ENCODE data around the gene CYBB. TPM values are rescaled to one million over a fixed set of nuclear protein-coding genes. Genes with fewer than 3 reads are reported as not detected.

The CYBB gene
- polyA plus RNA-seq (2013, experiment 1 of 2), result 0.08 TPM
- polyA plus RNA-seq (2013, experiment 2 of 2), result 0.06 TPM

DNA sequence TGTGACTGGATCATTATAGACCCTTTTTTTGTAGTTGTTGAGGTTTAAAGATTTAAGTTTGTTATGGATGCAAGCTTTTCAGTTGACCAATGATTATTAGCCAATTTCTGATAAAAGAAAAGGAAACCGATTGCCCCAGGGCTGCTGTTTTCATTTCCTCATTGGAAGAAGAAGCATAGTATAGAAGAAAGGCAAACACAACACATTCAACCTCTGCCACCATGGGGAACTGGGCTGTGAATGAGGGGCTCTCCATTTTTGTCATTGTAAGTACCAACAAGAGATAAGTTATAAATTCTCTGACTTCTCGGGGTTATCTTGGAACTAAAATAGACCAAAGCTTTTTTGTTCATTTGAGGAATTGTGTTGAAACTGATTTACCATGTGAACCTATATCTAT is at the start of gene CYBB:
TSS of gene CYBB (plus strand) at position 203 of the 400 bp plus-strand sequence. CDS start at position 222, 19 bp downstream.
- WGBS (ENCODE audit: extremely low coverage, insufficient coverage, low lambda C conversion rate), result no CpG with 5 or more reads among the region's 2 CpGs
- no peak within 1 kb of the TSS for H3K4me2 ChIP-seq (ENCODE audit: low read length)
- no peak within 1 kb of the TSS for H4K8ac ChIP-seq (ENCODE audit: low read depth, low read length)
- H2BK5ac ChIP-seq (ENCODE audit: low read length), result no peak within 1 kb of the TSS
- H4K5ac ChIP-seq (ENCODE audit: low read length), result no peak within 1 kb of the TSS
- H2BK120ac ChIP-seq (ENCODE audit: low read depth, low read length), result no peak within 1 kb of the TSS
- H3K18ac ChIP-seq (ENCODE audit: low read length), result no peak within 1 kb of the TSS
- H3K79me1 ChIP-seq (ENCODE audit: low read length), result no peaks in the 10 kb centered on the region
- DNase-seq, result no peak
- H3K56ac ChIP-seq (ENCODE audit: low read length), result no peak within 1 kb of the TSS
- H3K36me3 ChIP-seq (ENCODE audit: control insufficient read depth, insufficient read depth, low read length), result no peaks in the 10 kb centered on the region
- no peaks in the 10 kb centered on the region for H3K27me3 ChIP-seq (ENCODE audit: insufficient read depth, low read length, poor library complexity)
- H2BK15ac ChIP-seq (replicated peaks; ENCODE audit: low read depth), result no peak within 1 kb of the TSS
- no peak within 1 kb of the TSS for H3K27ac ChIP-seq (ENCODE audit: low read depth, low read length)
- no peak within 1 kb of the TSS for H3K9ac ChIP-seq (ENCODE audit: low read length)
- H3K4me1 ChIP-seq (ENCODE audit: control insufficient read depth, low read depth, low read length), result no peaks in the 10 kb centered on the region
- H3K4me3 ChIP-seq (ENCODE audit: low read length), result no peak within 1 kb of the TSS
- H2AK5ac ChIP-seq (ENCODE audit: low read length), result no peak within 1 kb of the TSS
- no peaks in the 10 kb centered on the region for H3K79me2 ChIP-seq (ENCODE audit: control insufficient read depth, insufficient read depth, low read length)
- H3K4ac ChIP-seq (ENCODE audit: low read depth, low read length), result no peak within 1 kb of the TSS
- H3K23ac ChIP-seq (ENCODE audit: low read length), result no peak within 1 kb of the TSS

- H3K9ac ChIP-seq (ENCODE audit: low read length), result no peak overlapping the region
- H3K79me1 ChIP-seq (ENCODE audit: low read length), result no peaks in the 10 kb centered on the region
- no peak overlapping the region for H3K56ac ChIP-seq (ENCODE audit: low read length)
- H2BK15ac ChIP-seq (replicated peaks; ENCODE audit: low read depth), result no peak overlapping the region
- no peak overlapping the region for H2AK5ac ChIP-seq (ENCODE audit: low read length)
- no peaks in the 10 kb centered on the region for H3K27me3 ChIP-seq (ENCODE audit: insufficient read depth, low read length, poor library complexity)
- H3K36me3 ChIP-seq (ENCODE audit: control insufficient read depth, insufficient read depth, low read length), result no peaks in the 10 kb centered on the region
- H3K79me2 ChIP-seq (ENCODE audit: control insufficient read depth, insufficient read depth, low read length), result no peaks in the 10 kb centered on the region
- no peaks in the 10 kb centered on the region for H3K4me1 ChIP-seq (ENCODE audit: control insufficient read depth, low read depth, low read length)
- H3K23ac ChIP-seq (ENCODE audit: low read length), result no peak overlapping the region
- H3K4me3 ChIP-seq (ENCODE audit: low read length), result no peak overlapping the region
- H3K18ac ChIP-seq (ENCODE audit: low read length), result no peak overlapping the region
- H3K4me2 ChIP-seq (ENCODE audit: low read length), result no peak overlapping the region
- peak; percentile 55 for DNase-seq
- no peak overlapping the region for H2BK5ac ChIP-seq (ENCODE audit: low read length)
- H4K5ac ChIP-seq (ENCODE audit: low read length), result no peak overlapping the region
- H4K8ac ChIP-seq (ENCODE audit: low read depth, low read length), result no peak overlapping the region
- no peak overlapping the region for H3K4ac ChIP-seq (ENCODE audit: low read depth, low read length)
- no peak overlapping the region for H2BK120ac ChIP-seq (ENCODE audit: low read depth, low read length)
- no peak overlapping the region for H3K27ac ChIP-seq (ENCODE audit: low read depth, low read length)
- WGBS (ENCODE audit: extremely low coverage, insufficient coverage, low lambda C conversion rate), result no CpG with 5 or more reads among the region's 3 CpGs
Observed at GRCh38 chrX:37745354-37745753, 34.5 kb upstream of the CYBB start.

DNA sequence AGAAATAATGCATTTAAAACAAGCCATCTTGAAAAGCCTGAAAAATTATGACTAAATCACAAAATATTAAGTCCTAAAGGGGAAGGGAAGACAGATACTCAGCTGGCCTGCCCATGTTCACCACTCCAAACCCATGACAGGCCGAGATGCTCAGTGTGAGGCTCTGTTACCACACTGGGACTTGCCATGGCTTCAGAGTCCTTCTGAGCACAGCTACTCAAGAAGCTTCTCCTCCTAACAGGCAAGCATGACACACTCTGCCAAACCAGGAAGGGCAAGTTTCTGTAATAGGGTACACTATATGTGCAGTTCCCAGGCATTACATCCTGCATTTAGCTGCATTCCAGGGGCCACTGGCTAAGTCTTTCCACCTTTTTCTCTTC is 34.0 kb upstream of the CYBB start:
- Histone ChIP-seq H3K79me1 (ENCODE audit: low read length) (no peaks in the 10 kb centered on the region), H3K36me3 (ENCODE audit: control insufficient read depth, insufficient read depth, low read length) (no peaks in the 10 kb centered on the region), H3K79me2 (ENCODE audit: control insufficient read depth, insufficient read depth, low read length) (no peaks in the 10 kb centered on the region)

GRCh38 chrX:37746218-37746941 is 33.5 kb upstream of the CYBB start:
- H3K27me3 ChIP-seq (ENCODE audit: insufficient read depth, low read length, poor library complexity), result no peaks in the 10 kb centered on the region
- no peak overlapping the region for H3K4ac ChIP-seq (ENCODE audit: low read depth, low read length)
- no peak overlapping the region for H2AK5ac ChIP-seq (ENCODE audit: low read length)
- WGBS (ENCODE audit: extremely low coverage, insufficient coverage, low lambda C conversion rate), result no CpG with 5 or more reads among the region's 7 CpGs
- no peak overlapping the region for H3K4me3 ChIP-seq (ENCODE audit: low read length)
- H3K56ac ChIP-seq (ENCODE audit: low read length), result no peak overlapping the region
- H2BK15ac ChIP-seq (replicated peaks; ENCODE audit: low read depth), result no peak overlapping the region
- DNase-seq, result peak; percentile 3
- H3K9ac ChIP-seq (ENCODE audit: low read length), result no peak overlapping the region
- H4K8ac ChIP-seq (ENCODE audit: low read depth, low read length), result no peak overlapping the region
- no peak overlapping the region for H3K23ac ChIP-seq (ENCODE audit: low read length)
- H3K79me1 ChIP-seq (ENCODE audit: low read length), result no peaks in the 10 kb centered on the region
- H4K5ac ChIP-seq (ENCODE audit: low read length), result no peak overlapping the region
- H3K4me1 ChIP-seq (ENCODE audit: control insufficient read depth, low read depth, low read length), result no peaks in the 10 kb centered on the region
- no peak overlapping the region for H2BK5ac ChIP-seq (ENCODE audit: low read length)
- H2BK120ac ChIP-seq (ENCODE audit: low read depth, low read length), result no peak overlapping the region
- no peak overlapping the region for H3K27ac ChIP-seq (ENCODE audit: low read depth, low read length)
- H3K4me2 ChIP-seq (ENCODE audit: low read length), result no peak overlapping the region
- H3K18ac ChIP-seq (ENCODE audit: low read length), result no peak overlapping the region
- H3K79me2 ChIP-seq (ENCODE audit: control insufficient read depth, insufficient read depth, low read length), result no peaks in the 10 kb centered on the region
- H3K36me3 ChIP-seq (ENCODE audit: control insufficient read depth, insufficient read depth, low read length), result no peaks in the 10 kb centered on the region

More for the DNA sequence above, 34.0 kb upstream of the CYBB start:
- no peak overlapping the region for H2BK5ac ChIP-seq (ENCODE audit: low read length)
- no peak overlapping the region for H2BK15ac ChIP-seq (replicated peaks; ENCODE audit: low read depth)
- WGBS (ENCODE audit: extremely low coverage, insufficient coverage, low lambda C conversion rate), result no CpG with 5 or more reads among the region's 1 CpG
- H3K27me3 ChIP-seq (ENCODE audit: insufficient read depth, low read length, poor library complexity), result no peaks in the 10 kb centered on the region
- no peak overlapping the region for H3K27ac ChIP-seq (ENCODE audit: low read depth, low read length)
- DNase-seq, result no peak
- no peak overlapping the region for H4K8ac ChIP-seq (ENCODE audit: low read depth, low read length)
- no peak overlapping the region for H3K18ac ChIP-seq (ENCODE audit: low read length)
- no peak overlapping the region for H2BK120ac ChIP-seq (ENCODE audit: low read depth, low read length)
- H2AK5ac ChIP-seq (ENCODE audit: low read length), result no peak overlapping the region
- no peak overlapping the region for H3K9ac ChIP-seq (ENCODE audit: low read length)
- no peak overlapping the region for H3K56ac ChIP-seq (ENCODE audit: low read length)
- H3K4me2 ChIP-seq (ENCODE audit: low read length), result no peak overlapping the region
- H3K23ac ChIP-seq (ENCODE audit: low read length), result no peak overlapping the region
- H3K4me1 ChIP-seq (ENCODE audit: control insufficient read depth, low read depth, low read length), result no peaks in the 10 kb centered on the region
- H3K4ac ChIP-seq (ENCODE audit: low read depth, low read length), result no peak overlapping the region
- no peak overlapping the region for H4K5ac ChIP-seq (ENCODE audit: low read length)
- no peak overlapping the region for H3K4me3 ChIP-seq (ENCODE audit: low read length)

- WGBS (ENCODE audit: extremely low coverage, insufficient coverage, low lambda C conversion rate), result no CpG with 5 or more reads among the region's 1 CpG
- Histone ChIP-seq H2BK15ac (replicated peaks; ENCODE audit: low read depth) (no peak overlapping the region), H3K27me3 (ENCODE audit: insufficient read depth, low read length, poor library complexity) (no peaks in the 10 kb centered on the region), H3K4me1 (ENCODE audit: control insufficient read depth, low read depth, low read length) (no peaks in the 10 kb centered on the region), H2BK120ac (ENCODE audit: low read depth, low read length) (no peak overlapping the region), H2BK5ac (ENCODE audit: low read length) (no peak overlapping the region), H3K27ac (ENCODE audit: low read depth, low read length) (no peak overlapping the region), H3K18ac (ENCODE audit: low read length) (no peak overlapping the region), H3K79me1 (ENCODE audit: low read length) (no peaks in the 10 kb centered on the region), H3K23ac (ENCODE audit: low read length) (no peak overlapping the region), H3K4ac (ENCODE audit: low read depth, low read length) (no peak overlapping the region), H2AK5ac (ENCODE audit: low read length) (no peak overlapping the region), H3K36me3 (ENCODE audit: control insufficient read depth, insufficient read depth, low read length) (no peaks in the 10 kb centered on the region), H3K56ac (ENCODE audit: low read length) (no peak overlapping the region), H4K8ac (ENCODE audit: low read depth, low read length) (no peak overlapping the region), H3K4me2 (ENCODE audit: low read length) (no peak overlapping the region), H3K9ac (ENCODE audit: low read length) (no peak overlapping the region), H3K79me2 (ENCODE audit: control insufficient read depth, insufficient read depth, low read length) (no peaks in the 10 kb centered on the region), H4K5ac (ENCODE audit: low read length) (no peak overlapping the region), H3K4me3 (ENCODE audit: low read length) (no peak overlapping the region)
- no peak for DNase-seq
Observed at GRCh38 chrX:37746951-37747350, 32.9 kb upstream of the CYBB start.

DNA sequence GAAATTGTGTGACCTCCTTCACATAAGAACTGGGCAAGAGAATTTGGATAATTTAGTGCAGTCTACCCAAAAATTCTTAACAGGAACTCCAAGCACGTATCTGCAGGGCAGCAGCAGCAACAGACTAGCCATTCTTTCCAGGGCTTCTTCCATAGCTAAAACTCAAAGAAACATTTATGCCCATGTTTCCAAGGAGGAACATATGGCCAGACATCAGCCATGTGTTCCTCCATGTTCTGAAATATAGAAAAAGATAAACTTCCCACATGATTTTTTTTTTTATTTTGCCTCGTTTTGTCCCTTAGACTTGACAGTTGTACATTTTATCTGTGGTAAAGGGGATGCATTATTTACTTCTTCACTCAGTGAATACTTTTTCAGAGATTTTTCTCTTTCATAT is 27.6 kb upstream of the CYBB start:
- Histone ChIP-seq H2BK120ac (ENCODE audit: low read depth, low read length) (no peak overlapping the region), H3K79me1 (ENCODE audit: low read length) (no peaks in the 10 kb centered on the region), H3K56ac (ENCODE audit: low read length) (no peak overlapping the region), H3K23ac (ENCODE audit: low read length) (no peak overlapping the region), H2BK15ac (replicated peaks; ENCODE audit: low read depth) (no peak overlapping the region), H3K9ac (ENCODE audit: low read length) (no peak overlapping the region), H3K79me2 (ENCODE audit: control insufficient read depth, insufficient read depth, low read length) (no peaks in the 10 kb centered on the region), H3K4me3 (ENCODE audit: low read length) (no peak overlapping the region), H3K18ac (ENCODE audit: low read length) (no peak overlapping the region), H3K27ac (ENCODE audit: low read depth, low read length) (no peak overlapping the region), H4K8ac (ENCODE audit: low read depth, low read length) (no peak overlapping the region), H3K4ac (ENCODE audit: low read depth, low read length) (no peak overlapping the region), H2AK5ac (ENCODE audit: low read length) (no peak overlapping the region), H3K27me3 (ENCODE audit: insufficient read depth, low read length, poor library complexity) (no peaks in the 10 kb centered on the region), H4K5ac (ENCODE audit: low read length) (no peak overlapping the region), H3K4me2 (ENCODE audit: low read length) (no peak overlapping the region), H3K4me1 (ENCODE audit: control insufficient read depth, low read depth, low read length) (no peaks in the 10 kb centered on the region), H2BK5ac (ENCODE audit: low read length) (no peak overlapping the region), H3K36me3 (ENCODE audit: control insufficient read depth, insufficient read depth, low read length) (no peaks in the 10 kb centered on the region)
- no CpG with 5 or more reads among the region's 2 CpGs for WGBS (ENCODE audit: extremely low coverage, insufficient coverage, low lambda C conversion rate)
- DNase-seq, result no peak

Measured in mesendoderm (in vitro differentiated cells).